Sciatic nerve (tissue), 2 donors: ENCODE measurements around the gene IGHMBP2. TPM values are rescaled to one million over a fixed set of nuclear protein-coding genes. Genes with fewer than 3 reads are reported as not detected.
A peak's percentile ranks its signal among the peaks of the same experiment; 100 is the strongest.
"Not testable (repeated sequence)": the region's sequence is repeated elsewhere in the genome, so short reads cannot be mapped to it uniquely, and the experiment has no call there.

Source experiments
- ATAC-seq: fragments of 200-7000 bp; cut with Tn5 transposase; one replicate; pipeline ENCODE4 v1.9.1; 2020; ENCODE audit warnings: mild to moderate bottlenecking, moderate library complexity
- DNase-seq: peaks from one replicate; pipeline ENCODE4 v3.0.0-alpha.2; 2020; ENCODE audit warnings: low spot score
- intact Hi-C: fragments of 100-400 bp; cut with DNase I; formaldehyde crosslinking; loops from one replicate; pipeline ENCODE4 v1.14.2; 2022
- total RNA-seq: library from RNA; stranded (reverse); fragmentation: NEBNext Ultra II Directional; extraction: Animal tissue kit (Norgen Biotek cat#: 25700); gene quantifications from one replicate; pipeline ENCODE4 v1.2.1, GENCODE V29; 2021
- donor health status: DM: no; HTN: no; CAD: no.
- donor health status: DM: no; HTN: no; CAD: no.

The IGHMBP2 gene
- total RNA-seq, 1 donor from 2014 or later = 27.0 TPM

- DNase-seq = peak; percentile 21
- intact Hi-C loops, ATAC-seq: not testable (repeated sequence)
Observed at GRCh38 chr11:68973706-68974105, 70.0 kb downstream of the IGHMBP2 start.

GRCh38 chr11:68974421-68975194, 70.9 kb downstream of the IGHMBP2 start:
- ATAC-seq (no peak), DNase-seq (peak; percentile 23)
- intact Hi-C loops = no loop called here

- DNase-seq = peak; percentile 34
- peak; percentile 3 for ATAC-seq
- intact Hi-C loops = no loop called here
Observed at GRCh38 chr11:68976095-68976494, 72.4 kb downstream of the IGHMBP2 start.

GRCh38 chr11:68976563-68976962, 72.9 kb downstream of the IGHMBP2 start:
- DNase-seq (peak; percentile 60), ATAC-seq (peak; percentile 82)
- intact Hi-C loops = no loop called here

GRCh38 chr11:68977781-68978625, 74.3 kb downstream of the IGHMBP2 start:
- intact Hi-C loops = no loop called here
- ATAC-seq (no peak), DNase-seq (peak; percentile 47)

GRCh38 chr11:68978626-68978930, 74.9 kb downstream of the IGHMBP2 start:
- ATAC-seq (peak; percentile 33), DNase-seq (no peak)
- intact Hi-C loops = no loop called here

GRCh38 chr11:68978931-68979594, 75.4 kb downstream of the IGHMBP2 start:
- ATAC-seq (peak; percentile 73), DNase-seq (peak; percentile 61)
- intact Hi-C loops = no loop called here

- ATAC-seq (no peak), DNase-seq (peak; percentile 44)
- intact Hi-C loops = no loop called here
Observed at GRCh38 chr11:68979931-68980775, 76.5 kb downstream of the IGHMBP2 start.

GRCh38 chr11:68980776-68981065, 77.0 kb downstream of the IGHMBP2 start, which contains the start of gene MRGPRD:
Gene MRGPRD, minus strand, starts transcription at chr11:68980986. Its CDS starts 0 bp downstream, at chr11:68980986.
- intact Hi-C loops = no loop called here
- ATAC-seq (no peak), DNase-seq (peak; percentile 23)

GRCh38 chr11:68982134-68982533, 78.4 kb downstream of the IGHMBP2 start:
- no peak for ATAC-seq
- no peak for DNase-seq
- intact Hi-C loops = no loop called here

GRCh38 chr11:68983801-68984200, 80.1 kb downstream of the IGHMBP2 start:
- ATAC-seq (no peak), DNase-seq (peak; percentile 10)
- intact Hi-C loops = no loop called here

- intact Hi-C loops = no loop called here
Observed at GRCh38 chr11:68987211-68987610, 83.5 kb downstream of the IGHMBP2 start.

GRCh38 chr11:68988491-68988890, 84.8 kb downstream of the IGHMBP2 start:
- intact Hi-C loops = no loop called here

More at GRCh38 chr11:68987211-68987610, 83.5 kb downstream of the IGHMBP2 start:
- no peak for DNase-seq
- ATAC-seq = no peak

More at GRCh38 chr11:68988491-68988890, 84.8 kb downstream of the IGHMBP2 start:
- ATAC-seq (no peak), DNase-seq (no peak)

Other genes starting within 250 kb of the IGHMBP2 start
- gene GAL, start 219.3 kb upstream of the IGHMBP2 start, total RNA-seq = not detected
- 1.5 TPM for gene TESMIN, start 152.4 kb upstream of the IGHMBP2 start, total RNA-seq
- gene CPT1A, start 62.0 kb upstream of the IGHMBP2 start, total RNA-seq = 55.9 TPM
- 30.7 TPM for gene MRPL21, start 59 bp upstream of the IGHMBP2 start, total RNA-seq
- gene MRGPRD, start 77.1 kb downstream of the IGHMBP2 start, total RNA-seq = not detected
- 39.5 TPM for gene MRGPRF, start 109.4 kb downstream of the IGHMBP2 start, total RNA-seq
- 36.2 TPM for gene TPCN2, start 145.0 kb downstream of the IGHMBP2 start, total RNA-seq